ENCODE results near the gene POU6F2. TPM values are rescaled to one million over a fixed set of nuclear protein-coding genes. Genes with fewer than 3 reads are reported as not detected.
A peak's percentile ranks its signal among the peaks of the same experiment; 100 is the strongest.

POU6F2 gene
- total RNA-seq, 1 donor from 2014 or later: 34.7 TPM

- peaks cover 5% of the 10 kb centered on the region for H3K36me3 Mint-ChIP-seq (ENCODE audit: unreplicated experiment)
- no peak for DNase-seq
- TF ChIP-seq, protein P1, sequence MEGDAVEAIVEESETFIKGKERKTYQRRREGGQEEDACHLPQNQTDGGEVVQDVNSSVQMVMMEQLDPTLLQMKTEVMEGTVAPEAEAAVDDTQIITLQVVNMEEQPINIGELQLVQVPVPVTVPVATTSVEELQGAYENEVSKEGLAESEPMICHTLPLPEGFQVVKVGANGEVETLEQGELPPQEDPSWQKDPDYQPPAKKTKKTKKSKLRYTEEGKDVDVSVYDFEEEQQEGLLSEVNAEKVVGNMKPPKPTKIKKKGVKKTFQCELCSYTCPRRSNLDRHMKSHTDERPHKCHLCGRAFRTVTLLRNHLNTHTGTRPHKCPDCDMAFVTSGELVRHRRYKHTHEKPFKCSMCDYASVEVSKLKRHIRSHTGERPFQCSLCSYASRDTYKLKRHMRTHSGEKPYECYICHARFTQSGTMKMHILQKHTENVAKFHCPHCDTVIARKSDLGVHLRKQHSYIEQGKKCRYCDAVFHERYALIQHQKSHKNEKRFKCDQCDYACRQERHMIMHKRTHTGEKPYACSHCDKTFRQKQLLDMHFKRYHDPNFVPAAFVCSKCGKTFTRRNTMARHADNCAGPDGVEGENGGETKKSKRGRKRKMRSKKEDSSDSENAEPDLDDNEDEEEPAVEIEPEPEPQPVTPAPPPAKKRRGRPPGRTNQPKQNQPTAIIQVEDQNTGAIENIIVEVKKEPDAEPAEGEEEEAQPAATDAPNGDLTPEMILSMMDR (IDR thresholded peaks at IDR 0.05; ENCODE audit: partially characterized antibody, unreplicated experiment): no peak
- H3K27me3 Mint-ChIP-seq (ENCODE audit: unreplicated experiment): no peaks in the 10 kb centered on the region
- peaks cover 2% of the 10 kb centered on the region for H3K9me3 Mint-ChIP-seq (ENCODE audit: unreplicated experiment)
- no peak overlapping the region for H3K4me3 Mint-ChIP-seq (ENCODE audit: unreplicated experiment)
- H3K4me1 Mint-ChIP-seq (ENCODE audit: low read depth, unreplicated experiment): peaks cover 8% of the 10 kb centered on the region
- H3K27ac Mint-ChIP-seq (ENCODE audit: unreplicated experiment): no peak overlapping the region
These were observed 39.7 kb downstream of the POU6F2 start for GRCh38 chr7:39017369-39017915.

DNA sequence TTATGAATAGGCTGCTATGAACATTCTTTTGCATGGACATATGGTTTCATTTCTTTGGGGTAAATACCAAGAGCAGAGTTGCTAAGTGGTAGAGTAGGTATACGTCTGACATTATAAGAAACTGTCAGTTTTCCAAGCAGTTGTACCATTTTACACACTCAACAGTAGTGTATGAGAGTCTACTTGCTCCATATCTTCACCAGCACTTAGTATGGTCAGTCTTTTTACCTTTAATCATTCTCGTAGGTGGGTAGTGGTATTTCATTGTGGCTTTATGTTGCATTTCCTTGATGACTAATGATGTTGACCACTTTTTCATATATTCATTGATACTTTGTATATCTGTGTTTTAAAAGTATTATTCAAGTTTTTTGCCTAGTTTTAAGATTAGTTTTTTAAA, 45.1 kb downstream of the POU6F2 start:
- peaks cover 5% of the 10 kb centered on the region for H3K36me3 Mint-ChIP-seq (ENCODE audit: unreplicated experiment)
- DNase-seq: no peak
- no peak overlapping the region for H3K27ac Mint-ChIP-seq (ENCODE audit: unreplicated experiment)
- TF ChIP-seq, protein P1 (IDR thresholded peaks at IDR 0.05; ENCODE audit: partially characterized antibody, unreplicated experiment): no peak
- H3K27me3 Mint-ChIP-seq (ENCODE audit: unreplicated experiment): no peaks in the 10 kb centered on the region
- H3K4me3 Mint-ChIP-seq (ENCODE audit: unreplicated experiment): no peak overlapping the region
- H3K4me1 Mint-ChIP-seq (ENCODE audit: low read depth, unreplicated experiment): peaks cover 9% of the 10 kb centered on the region
- no peaks in the 10 kb centered on the region for H3K9me3 Mint-ChIP-seq (ENCODE audit: unreplicated experiment)

GRCh38 chr7:39027491-39027890, 49.8 kb downstream of the POU6F2 start:
- Mint-ChIP-seq H3K27me3 (ENCODE audit: unreplicated experiment) (no peaks in the 10 kb centered on the region), H3K4me3 (ENCODE audit: unreplicated experiment) (no peak overlapping the region), H3K36me3 (ENCODE audit: unreplicated experiment) (peaks cover 5% of the 10 kb centered on the region), H3K4me1 (ENCODE audit: low read depth, unreplicated experiment) (peaks cover 11% of the 10 kb centered on the region), H3K27ac (ENCODE audit: unreplicated experiment) (no peak overlapping the region), H3K9me3 (ENCODE audit: unreplicated experiment) (no peaks in the 10 kb centered on the region)
- DNase-seq: no peak
- TF ChIP-seq, protein P1 (IDR thresholded peaks at IDR 0.05; ENCODE audit: partially characterized antibody, unreplicated experiment): no peak

- H3K27ac Mint-ChIP-seq (ENCODE audit: unreplicated experiment): no peak overlapping the region
- TF ChIP-seq, protein P1 (IDR thresholded peaks at IDR 0.05; ENCODE audit: partially characterized antibody, unreplicated experiment): no peak
- H3K4me1 Mint-ChIP-seq (ENCODE audit: low read depth, unreplicated experiment): peaks cover 22% of the 10 kb centered on the region
- H3K4me3 Mint-ChIP-seq (ENCODE audit: unreplicated experiment): peak overlapping the region; percentile 12
- no peaks in the 10 kb centered on the region for H3K27me3 Mint-ChIP-seq (ENCODE audit: unreplicated experiment)
- no peaks in the 10 kb centered on the region for H3K36me3 Mint-ChIP-seq (ENCODE audit: unreplicated experiment)
- DNase-seq: no peak
- no peaks in the 10 kb centered on the region for H3K9me3 Mint-ChIP-seq (ENCODE audit: unreplicated experiment)
These were observed 56.3 kb downstream of the POU6F2 start for GRCh38 chr7:39033885-39034624.

GRCh38 chr7:39035156-39035555, 57.4 kb downstream of the POU6F2 start:
- Mint-ChIP-seq H3K4me3 (ENCODE audit: unreplicated experiment) (no peak overlapping the region), H3K4me1 (ENCODE audit: low read depth, unreplicated experiment) (peaks cover 22% of the 10 kb centered on the region), H3K27me3 (ENCODE audit: unreplicated experiment) (no peaks in the 10 kb centered on the region), H3K9me3 (ENCODE audit: unreplicated experiment) (no peaks in the 10 kb centered on the region), H3K36me3 (ENCODE audit: unreplicated experiment) (no peaks in the 10 kb centered on the region), H3K27ac (ENCODE audit: unreplicated experiment) (no peak overlapping the region)
- TF ChIP-seq, protein P1 (IDR thresholded peaks at IDR 0.05; ENCODE audit: partially characterized antibody, unreplicated experiment): no peak
- no peak for DNase-seq
